ENCODE results near the gene AKAP9. TPM values are rescaled to one million over a fixed set of nuclear protein-coding genes. Genes with fewer than 3 reads are reported as not detected.

AKAP9 gene
- total and polyA plus RNA-seq, 9 of the 15 experiments (the other 6 are each of a cell fraction or from before 2014, with no cell fraction given): 25.5 to 80.9 (median 46.3) TPM

DNA sequence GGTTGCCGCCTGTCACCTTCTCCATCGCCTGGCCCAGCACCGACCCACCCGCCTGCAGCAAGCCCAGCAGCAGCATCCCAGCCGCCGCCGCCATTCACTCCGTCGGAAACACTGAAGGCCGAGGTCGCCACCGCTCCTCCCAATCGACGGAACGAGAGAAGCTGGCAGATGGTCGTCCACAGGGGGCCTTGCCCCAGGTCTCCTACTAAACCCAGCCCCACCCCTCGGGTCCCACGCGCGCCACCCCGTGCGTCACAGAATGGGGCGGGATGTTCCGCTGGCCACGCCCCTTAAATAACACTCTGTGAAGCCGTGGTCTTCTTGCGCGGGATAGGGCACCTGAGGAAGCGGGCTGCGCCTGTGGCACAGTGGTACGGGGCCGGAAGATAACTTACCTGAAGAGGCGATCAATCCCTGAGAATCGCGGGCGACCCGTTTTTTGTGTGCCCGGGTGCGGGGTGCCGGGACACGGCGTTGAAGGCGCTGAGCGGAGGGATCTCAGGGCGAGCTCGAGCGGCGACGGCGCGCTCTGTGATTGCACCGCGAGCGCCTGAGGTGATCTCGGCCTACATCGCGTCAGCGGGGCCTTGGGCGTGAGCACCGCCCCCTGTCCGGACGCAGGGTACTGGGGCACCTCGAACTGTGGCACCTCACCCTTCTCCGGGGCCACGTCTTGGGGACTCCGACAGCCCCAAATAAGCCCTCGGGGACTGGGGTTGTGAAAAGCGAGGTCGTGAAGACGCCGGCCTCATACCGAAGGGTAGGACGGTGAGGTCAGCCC, 193.8 kb downstream of the AKAP9 start, which contains the start of gene CYP51A1 (continued):
- TF ChIP-seq, protein P1, sequence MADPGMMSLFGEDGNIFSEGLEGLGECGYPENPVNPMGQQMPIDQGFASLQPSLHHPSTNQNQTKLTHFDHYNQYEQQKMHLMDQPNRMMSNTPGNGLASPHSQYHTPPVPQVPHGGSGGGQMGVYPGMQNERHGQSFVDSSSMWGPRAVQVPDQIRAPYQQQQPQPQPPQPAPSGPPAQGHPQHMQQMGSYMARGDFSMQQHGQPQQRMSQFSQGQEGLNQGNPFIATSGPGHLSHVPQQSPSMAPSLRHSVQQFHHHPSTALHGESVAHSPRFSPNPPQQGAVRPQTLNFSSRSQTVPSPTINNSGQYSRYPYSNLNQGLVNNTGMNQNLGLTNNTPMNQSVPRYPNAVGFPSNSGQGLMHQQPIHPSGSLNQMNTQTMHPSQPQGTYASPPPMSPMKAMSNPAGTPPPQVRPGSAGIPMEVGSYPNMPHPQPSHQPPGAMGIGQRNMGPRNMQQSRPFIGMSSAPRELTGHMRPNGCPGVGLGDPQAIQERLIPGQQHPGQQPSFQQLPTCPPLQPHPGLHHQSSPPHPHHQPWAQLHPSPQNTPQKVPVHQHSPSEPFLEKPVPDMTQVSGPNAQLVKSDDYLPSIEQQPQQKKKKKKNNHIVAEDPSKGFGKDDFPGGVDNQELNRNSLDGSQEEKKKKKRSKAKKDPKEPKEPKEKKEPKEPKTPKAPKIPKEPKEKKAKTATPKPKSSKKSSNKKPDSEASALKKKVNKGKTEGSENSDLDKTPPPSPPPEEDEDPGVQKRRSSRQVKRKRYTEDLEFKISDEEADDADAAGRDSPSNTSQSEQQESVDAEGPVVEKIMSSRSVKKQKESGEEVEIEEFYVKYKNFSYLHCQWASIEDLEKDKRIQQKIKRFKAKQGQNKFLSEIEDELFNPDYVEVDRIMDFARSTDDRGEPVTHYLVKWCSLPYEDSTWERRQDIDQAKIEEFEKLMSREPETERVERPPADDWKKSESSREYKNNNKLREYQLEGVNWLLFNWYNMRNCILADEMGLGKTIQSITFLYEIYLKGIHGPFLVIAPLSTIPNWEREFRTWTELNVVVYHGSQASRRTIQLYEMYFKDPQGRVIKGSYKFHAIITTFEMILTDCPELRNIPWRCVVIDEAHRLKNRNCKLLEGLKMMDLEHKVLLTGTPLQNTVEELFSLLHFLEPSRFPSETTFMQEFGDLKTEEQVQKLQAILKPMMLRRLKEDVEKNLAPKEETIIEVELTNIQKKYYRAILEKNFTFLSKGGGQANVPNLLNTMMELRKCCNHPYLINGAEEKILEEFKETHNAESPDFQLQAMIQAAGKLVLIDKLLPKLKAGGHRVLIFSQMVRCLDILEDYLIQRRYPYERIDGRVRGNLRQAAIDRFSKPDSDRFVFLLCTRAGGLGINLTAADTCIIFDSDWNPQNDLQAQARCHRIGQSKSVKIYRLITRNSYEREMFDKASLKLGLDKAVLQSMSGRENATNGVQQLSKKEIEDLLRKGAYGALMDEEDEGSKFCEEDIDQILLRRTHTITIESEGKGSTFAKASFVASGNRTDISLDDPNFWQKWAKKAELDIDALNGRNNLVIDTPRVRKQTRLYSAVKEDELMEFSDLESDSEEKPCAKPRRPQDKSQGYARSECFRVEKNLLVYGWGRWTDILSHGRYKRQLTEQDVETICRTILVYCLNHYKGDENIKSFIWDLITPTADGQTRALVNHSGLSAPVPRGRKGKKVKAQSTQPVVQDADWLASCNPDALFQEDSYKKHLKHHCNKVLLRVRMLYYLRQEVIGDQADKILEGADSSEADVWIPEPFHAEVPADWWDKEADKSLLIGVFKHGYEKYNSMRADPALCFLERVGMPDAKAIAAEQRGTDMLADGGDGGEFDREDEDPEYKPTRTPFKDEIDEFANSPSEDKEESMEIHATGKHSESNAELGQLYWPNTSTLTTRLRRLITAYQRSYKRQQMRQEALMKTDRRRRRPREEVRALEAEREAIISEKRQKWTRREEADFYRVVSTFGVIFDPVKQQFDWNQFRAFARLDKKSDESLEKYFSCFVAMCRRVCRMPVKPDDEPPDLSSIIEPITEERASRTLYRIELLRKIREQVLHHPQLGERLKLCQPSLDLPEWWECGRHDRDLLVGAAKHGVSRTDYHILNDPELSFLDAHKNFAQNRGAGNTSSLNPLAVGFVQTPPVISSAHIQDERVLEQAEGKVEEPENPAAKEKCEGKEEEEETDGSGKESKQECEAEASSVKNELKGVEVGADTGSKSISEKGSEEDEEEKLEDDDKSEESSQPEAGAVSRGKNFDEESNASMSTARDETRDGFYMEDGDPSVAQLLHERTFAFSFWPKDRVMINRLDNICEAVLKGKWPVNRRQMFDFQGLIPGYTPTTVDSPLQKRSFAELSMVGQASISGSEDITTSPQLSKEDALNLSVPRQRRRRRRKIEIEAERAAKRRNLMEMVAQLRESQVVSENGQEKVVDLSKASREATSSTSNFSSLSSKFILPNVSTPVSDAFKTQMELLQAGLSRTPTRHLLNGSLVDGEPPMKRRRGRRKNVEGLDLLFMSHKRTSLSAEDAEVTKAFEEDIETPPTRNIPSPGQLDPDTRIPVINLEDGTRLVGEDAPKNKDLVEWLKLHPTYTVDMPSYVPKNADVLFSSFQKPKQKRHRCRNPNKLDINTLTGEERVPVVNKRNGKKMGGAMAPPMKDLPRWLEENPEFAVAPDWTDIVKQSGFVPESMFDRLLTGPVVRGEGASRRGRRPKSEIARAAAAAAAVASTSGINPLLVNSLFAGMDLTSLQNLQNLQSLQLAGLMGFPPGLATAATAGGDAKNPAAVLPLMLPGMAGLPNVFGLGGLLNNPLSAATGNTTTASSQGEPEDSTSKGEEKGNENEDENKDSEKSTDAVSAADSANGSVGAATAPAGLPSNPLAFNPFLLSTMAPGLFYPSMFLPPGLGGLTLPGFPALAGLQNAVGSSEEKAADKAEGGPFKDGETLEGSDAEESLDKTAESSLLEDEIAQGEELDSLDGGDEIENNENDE (IDR thresholded peaks at IDR 0.05; ENCODE audit: low read depth, low read length): no peak
- TF ChIP-seq, protein P2, sequence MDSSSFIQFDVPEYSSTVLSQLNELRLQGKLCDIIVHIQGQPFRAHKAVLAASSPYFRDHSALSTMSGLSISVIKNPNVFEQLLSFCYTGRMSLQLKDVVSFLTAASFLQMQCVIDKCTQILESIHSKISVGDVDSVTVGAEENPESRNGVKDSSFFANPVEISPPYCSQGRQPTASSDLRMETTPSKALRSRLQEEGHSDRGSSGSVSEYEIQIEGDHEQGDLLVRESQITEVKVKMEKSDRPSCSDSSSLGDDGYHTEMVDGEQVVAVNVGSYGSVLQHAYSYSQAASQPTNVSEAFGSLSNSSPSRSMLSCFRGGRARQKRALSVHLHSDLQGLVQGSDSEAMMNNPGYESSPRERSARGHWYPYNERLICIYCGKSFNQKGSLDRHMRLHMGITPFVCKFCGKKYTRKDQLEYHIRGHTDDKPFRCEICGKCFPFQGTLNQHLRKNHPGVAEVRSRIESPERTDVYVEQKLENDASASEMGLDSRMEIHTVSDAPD (CRISPR knock-in tag; IDR thresholded peaks at IDR 0.05): no peak
- TF ChIP-seq, protein P3, sequence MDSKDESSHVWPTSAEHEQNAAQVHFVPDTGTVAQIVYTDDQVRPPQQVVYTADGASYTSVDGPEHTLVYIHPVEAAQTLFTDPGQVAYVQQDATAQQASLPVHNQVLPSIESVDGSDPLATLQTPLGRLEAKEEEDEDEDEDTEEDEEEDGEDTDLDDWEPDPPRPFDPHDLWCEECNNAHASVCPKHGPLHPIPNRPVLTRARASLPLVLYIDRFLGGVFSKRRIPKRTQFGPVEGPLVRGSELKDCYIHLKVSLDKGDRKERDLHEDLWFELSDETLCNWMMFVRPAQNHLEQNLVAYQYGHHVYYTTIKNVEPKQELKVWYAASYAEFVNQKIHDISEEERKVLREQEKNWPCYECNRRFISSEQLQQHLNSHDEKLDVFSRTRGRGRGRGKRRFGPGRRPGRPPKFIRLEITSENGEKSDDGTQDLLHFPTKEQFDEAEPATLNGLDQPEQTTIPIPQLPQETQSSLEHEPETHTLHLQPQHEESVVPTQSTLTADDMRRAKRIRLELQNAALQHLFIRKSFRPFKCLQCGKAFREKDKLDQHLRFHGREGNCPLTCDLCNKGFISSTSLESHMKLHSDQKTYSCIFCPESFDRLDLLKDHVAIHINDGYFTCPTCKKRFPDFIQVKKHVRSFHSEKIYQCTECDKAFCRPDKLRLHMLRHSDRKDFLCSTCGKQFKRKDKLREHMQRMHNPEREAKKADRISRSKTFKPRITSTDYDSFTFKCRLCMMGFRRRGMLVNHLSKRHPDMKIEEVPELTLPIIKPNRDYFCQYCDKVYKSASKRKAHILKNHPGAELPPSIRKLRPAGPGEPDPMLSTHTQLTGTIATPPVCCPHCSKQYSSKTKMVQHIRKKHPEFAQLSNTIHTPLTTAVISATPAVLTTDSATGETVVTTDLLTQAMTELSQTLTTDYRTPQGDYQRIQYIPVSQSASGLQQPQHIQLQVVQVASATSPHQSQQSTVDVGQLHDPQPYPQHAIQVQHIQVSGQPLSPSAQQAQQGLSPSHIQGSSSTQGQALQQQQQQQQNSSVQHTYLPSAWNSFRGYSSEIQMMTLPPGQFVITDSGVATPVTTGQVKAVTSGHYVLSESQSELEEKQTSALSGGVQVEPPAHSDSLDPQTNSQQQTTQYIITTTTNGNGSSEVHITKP (IDR thresholded peaks at IDR 0.05; ENCODE audit: partially characterized antibody): peak; percentile 28
- TF ChIP-seq POLR2AphosphoS5 (IDR thresholded peaks at IDR 0.05; ENCODE audit: control insufficient read depth, insufficient read depth, low read depth, low read length): peak; percentile 79
- TF ChIP-seq NBN (IDR thresholded peaks at IDR 0.05; ENCODE audit: low read depth): peak; percentile 95; the same call in 1 of the 2 replicates
- 0 out of 2 replicates have a peak, but pooled peaks have one; percentile 24 for TF ChIP-seq ZNF224 (CRISPR knock-in tag; IDR thresholded peaks at IDR 0.05)
